Breast epithelium (tissue), 3 donors: ENCODE measurements around the gene CXCR6.

Source experiments
- POLR2A ChIP-seq: fragments of 450-650 bp; IDR thresholded peaks from one replicate; pipeline ENCODE4 v1.6.1; 2016; ENCODE audit warnings: antibody characterized with exemption, mild to moderate bottlenecking, moderate library complexity
- TF ChIP-seq, protein P1 (sequence below), 3 donors: fragments of 450-650 bp; IDR thresholded peaks; one replicate each; pipeline ENCODE4 v1.5.1; 2016 to 2017; ENCODE audit warnings: antibody characterized with exemption in 3 of 3, mild to moderate bottlenecking in 3 of 3, moderate library complexity in 3 of 3

DNA sequence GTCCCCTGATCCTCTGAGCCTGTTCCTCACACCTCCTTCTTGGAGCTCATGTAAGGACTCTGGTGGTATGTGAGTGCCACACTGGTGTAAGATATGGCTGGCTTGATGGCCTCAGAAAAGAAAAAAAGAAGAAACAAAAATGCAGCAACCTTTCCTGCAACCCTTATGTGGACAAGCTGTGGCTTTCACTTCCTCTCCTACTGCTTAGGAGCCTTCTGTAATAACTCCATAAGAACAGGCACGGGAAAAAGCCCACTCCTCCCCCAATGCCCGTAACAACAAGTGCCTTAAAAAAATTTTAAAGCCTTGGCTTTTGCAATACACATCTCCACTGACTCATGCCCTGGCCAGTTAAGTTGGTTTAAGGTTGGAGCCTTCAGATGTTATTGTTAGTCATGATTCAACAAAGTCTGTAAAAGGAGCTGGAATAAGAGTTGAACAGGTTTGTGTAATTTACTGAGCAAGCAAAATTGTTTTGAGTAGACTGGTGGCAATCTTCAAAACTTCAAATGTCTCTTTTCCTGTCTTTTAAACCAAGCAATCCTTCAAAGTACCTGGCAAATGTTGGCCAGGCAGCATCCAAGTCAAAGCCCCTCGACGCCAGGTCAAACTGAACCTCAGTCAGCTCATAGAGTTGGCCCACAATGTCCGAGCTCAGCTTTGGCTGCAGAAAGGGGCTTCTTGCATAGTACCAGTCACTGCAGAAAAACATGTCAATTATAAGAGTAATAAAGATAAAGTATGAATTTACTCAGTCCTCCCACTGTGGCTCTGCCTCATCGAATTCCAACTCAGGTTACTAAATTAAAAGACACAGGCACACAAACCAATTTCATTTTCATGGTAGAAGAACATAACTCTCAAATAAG is 29.5 kb downstream of the CXCR6 start:
- TF ChIP-seq, protein P1, sequence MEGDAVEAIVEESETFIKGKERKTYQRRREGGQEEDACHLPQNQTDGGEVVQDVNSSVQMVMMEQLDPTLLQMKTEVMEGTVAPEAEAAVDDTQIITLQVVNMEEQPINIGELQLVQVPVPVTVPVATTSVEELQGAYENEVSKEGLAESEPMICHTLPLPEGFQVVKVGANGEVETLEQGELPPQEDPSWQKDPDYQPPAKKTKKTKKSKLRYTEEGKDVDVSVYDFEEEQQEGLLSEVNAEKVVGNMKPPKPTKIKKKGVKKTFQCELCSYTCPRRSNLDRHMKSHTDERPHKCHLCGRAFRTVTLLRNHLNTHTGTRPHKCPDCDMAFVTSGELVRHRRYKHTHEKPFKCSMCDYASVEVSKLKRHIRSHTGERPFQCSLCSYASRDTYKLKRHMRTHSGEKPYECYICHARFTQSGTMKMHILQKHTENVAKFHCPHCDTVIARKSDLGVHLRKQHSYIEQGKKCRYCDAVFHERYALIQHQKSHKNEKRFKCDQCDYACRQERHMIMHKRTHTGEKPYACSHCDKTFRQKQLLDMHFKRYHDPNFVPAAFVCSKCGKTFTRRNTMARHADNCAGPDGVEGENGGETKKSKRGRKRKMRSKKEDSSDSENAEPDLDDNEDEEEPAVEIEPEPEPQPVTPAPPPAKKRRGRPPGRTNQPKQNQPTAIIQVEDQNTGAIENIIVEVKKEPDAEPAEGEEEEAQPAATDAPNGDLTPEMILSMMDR (IDR thresholded peaks at IDR 0.05), result no peak
- TF ChIP-seq POLR2A, result no peak
